ENCODE results near the gene HIRA.
"Not testable (repeated sequence)": the region's sequence is repeated elsewhere in the genome, so short reads cannot be mapped to it uniquely, and the experiment has no call there.

- TF ChIP-seq CTCF (conservative IDR thresholded peaks at IDR 0.05 in 1 of 2, IDR thresholded peaks at IDR 0.05 in 1 of 2; ENCODE audit: extremely low read depth in 1 of 2, insufficient read depth in 1 of 2, low read depth in 1 of 2, low read length in 2 of 2); EZH2 (IDR thresholded peaks at IDR 0.05; ENCODE audit: borderline replicate concordance, low read length): not testable (repeated sequence)
Observed at GRCh38 chr22:19320136-19320535, 111.4 kb downstream of the HIRA start.
